Stimulated activated naive CD8-positive, alpha-beta T cell treated with anti-CD3 and anti-CD28 coated beads, Interleukin-15, Interleukin-2, amounts not matched to agents 100 U/mL and 50 U/mL, for 24 hours (primary cell): ENCODE results near the gene EFCAB6.

Experiments used
- ATAC-seq: fragments of 150-1000 bp; cut with Tn5 transposase; one replicate; pipeline ENCODE4 v1.10.0; 2021
- DNase-seq: peaks from one replicate; pipeline ENCODE4 v3.0.0; 2021

Gene EFCAB6

DNA sequence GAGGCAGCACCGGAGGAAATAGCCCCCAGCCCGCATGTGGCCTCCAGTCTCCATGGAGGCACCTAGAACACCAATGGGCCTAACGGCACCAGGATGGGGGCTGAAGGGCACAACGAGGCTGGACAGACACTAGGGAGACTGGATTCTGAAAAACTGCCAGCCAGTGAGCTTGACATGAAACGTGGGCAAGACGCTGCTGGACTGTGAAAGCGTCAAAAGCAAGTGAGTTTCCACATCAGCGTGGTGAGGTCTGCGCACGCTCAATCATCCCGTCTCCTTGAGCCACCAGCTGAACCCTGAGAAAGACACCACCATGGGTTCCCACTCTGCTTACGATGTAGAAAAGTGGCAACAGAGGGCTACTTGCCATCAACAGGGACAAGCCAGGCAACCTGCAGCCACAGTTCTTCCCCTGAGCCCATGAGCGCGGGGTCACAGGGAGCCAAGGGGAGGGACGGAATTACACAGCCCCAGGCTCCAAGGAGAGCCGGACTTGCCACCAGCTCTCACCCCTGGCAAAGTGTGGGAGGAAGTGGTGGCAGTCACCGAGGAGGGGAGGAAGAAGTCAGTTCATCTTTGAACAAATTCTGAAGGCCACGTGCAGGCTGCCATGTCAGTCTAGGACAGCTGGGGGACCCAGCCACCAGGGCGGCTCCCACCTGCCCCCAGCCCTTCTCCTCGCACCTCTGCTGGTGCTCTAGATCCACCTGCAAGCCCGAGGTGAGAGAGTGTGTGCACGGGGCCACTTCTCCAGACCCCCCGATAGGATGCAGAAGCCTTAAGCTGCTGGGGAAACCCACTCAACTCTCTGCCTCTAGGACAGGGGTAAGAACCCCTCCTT, 269.2 kb downstream of the EFCAB6 start:
- DNase-seq = no peak
- no peak for ATAC-seq

DNA sequence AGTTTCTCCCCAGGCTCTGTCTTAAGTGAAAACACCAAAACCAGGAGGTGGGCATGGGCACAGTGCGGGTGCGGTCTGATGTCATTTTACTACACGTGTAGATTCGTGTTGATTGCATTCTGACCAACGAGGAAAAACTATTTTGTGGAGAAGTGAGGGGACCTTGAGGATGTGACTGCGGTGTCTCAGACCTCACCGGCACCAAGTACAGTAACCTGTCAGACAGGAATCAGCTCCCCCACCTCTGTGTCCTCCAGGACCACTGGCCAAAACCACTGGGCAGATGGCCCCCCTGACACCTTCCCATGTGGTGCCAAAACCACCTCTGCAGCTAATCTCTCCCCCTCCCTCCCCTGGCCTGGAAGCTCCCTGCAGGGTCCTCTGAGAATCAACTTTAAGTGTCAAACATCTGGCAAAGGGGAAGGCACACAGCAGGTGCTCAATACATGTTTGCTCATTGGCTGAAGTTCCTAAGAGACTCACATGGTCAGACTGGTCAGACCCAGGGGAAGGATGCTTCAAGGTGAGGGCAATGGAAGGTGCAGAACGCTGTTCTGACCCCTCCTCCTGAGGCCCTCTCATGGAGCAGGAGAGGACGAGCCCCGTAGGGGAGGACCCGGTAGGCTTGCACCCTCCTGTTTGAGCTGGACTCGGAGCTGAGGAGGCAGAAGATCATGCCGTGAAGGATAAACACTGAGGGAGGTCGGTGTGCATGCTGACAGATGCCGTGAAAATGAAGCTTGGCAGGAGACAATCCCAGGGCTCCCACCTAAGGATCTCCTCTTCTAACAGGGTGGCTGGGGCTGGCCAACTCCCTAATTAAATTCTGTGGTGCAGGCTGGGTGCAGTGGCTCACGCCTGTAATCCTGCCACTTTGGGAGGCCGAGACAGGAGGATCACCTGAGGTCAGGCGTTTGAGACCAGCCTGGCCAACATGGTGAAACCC, 270.4 kb downstream of the EFCAB6 start:
- ATAC-seq = no peak
- DNase-seq = no peak

DNA sequence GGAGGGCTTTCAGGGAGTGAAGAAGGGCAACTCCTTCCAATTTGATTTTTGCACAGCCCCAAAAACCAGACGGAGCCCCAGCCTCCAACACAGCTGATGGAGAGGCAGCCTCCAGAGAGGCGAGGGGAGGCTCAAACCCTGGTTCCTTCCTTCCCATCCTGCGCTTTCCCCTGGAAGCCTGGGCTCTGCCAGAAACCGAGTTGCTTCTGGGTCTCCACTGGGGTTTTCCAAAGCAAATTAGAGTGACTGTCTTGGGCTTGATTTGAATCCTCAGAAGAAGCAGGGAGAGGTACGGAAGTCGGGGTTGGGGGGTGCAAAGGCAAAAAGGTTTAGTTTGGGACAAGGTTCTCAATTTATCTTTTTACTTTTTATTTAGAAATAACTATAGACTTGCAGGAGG, 271.1 kb downstream of the EFCAB6 start:
- DNase-seq = no peak
- no peak for ATAC-seq

DNA sequence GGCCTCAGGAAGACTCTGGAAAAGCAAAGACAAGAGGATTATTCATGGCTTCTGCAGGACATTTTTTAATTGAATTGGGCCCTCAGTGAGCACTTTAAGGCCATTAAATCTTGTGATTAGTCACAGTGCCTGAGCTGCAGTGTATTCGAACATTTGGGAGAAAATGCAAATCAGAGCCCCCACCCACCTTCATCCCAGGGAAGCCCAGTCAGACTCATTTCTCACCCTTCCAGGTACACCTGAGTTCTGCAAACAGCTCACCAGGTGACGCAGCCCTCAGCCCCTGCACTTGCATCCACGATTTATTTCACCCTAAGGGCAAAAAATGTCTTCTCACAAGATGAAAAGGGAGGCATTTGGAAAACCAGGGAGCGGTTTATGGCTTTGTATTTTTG, 271.6 kb downstream of the EFCAB6 start:
- ATAC-seq = no peak

DNA sequence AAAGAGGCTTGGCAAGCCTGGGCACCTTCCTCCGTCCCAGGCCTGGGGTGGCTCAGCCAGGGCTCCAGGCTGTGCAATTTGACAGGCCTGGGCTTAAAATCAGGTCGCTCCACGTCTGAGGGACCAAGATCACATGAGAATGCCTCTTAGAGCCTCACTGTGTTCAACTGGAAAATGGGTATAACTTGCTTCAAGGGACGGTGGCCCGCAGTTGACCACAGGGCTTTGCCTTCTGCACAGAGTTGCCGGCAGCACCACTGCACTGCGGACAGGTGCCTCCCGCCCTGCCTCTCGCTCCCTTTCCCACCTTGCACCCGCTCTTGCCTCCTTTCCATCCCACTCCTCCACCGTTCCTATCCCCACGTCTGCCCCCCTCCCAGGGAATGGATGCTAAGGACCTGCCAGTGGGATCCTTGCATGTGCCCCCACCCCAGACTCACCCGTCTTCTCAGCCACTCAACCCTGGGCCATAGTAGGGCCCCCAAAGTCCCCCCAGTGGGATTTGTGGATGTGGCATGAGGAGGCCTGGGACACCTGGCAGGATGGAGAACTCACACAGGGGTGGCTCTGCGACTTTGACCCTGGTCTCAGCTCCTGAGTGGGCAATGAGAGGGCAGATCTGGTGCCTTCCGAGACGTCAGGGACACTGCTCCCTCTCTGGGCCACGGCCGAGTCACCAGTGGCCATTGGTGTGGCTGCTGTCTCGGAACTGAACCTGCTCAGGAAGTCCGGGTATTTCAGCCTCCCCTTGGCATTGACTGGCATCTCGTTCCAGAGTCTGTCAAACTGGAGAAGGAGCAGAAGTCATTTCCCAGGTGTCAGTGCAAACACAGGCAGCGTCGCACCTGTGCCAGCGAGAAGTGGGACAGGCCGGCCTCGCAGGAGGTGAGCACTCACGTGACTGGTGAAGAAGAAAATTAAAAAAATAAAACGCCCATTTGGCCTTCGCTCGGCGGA, 272.3 kb downstream of the EFCAB6 start:
- DNase-seq (no peak), ATAC-seq (no peak)

More for the DNA sequence above, 271.6 kb downstream of the EFCAB6 start:
- no peak for DNase-seq

DNA sequence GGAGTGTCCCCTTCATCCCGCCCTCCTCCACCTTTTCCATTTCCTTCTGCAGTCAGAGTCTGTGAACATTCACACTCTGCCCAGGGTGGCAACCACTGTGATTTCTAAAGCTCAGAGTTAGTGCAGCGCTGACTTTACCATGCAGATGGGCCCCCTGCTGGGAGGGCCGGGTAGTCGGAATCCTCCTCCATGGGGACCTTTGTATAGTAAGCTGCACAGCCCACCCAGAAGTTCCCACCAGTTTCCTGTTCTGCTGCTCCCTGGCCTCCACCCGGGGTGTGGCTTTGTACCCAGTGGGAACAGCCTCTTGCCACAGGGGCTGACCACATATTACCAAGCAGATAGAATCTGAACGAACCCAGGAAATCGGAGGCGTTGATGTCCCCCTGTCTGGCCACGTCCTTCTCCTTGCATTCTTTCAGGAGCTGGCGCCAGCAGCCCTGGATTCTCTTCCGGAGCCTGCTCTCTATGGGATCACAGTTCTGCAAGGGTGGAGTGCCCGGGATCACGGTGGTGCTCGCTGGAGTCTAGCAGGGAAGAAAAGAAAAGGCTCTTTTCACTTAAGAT, 275.0 kb downstream of the EFCAB6 start:
- ATAC-seq = no peak

DNA sequence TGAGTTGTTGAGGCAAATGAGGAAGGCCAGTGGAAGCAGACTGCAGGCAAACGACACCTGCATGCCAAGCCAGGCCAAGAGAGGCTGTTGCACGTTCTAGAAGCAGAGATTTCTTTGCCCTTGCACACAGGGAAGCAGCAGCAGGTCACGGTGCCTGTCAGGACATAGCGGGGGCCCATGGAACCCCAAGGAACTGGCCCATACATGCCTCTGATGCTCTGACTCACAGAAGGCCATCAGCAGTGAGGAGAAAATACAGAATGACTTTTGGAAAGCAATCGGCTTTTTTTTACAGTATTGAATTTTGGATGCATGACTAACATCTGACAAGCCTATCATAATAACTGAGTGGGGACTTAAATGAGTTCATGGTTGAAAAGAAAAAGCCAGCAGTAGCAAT, 276.4 kb downstream of the EFCAB6 start:
- no peak for ATAC-seq
- no peak for DNase-seq

More for the DNA sequence above, 275.0 kb downstream of the EFCAB6 start:
- DNase-seq = no peak

DNA sequence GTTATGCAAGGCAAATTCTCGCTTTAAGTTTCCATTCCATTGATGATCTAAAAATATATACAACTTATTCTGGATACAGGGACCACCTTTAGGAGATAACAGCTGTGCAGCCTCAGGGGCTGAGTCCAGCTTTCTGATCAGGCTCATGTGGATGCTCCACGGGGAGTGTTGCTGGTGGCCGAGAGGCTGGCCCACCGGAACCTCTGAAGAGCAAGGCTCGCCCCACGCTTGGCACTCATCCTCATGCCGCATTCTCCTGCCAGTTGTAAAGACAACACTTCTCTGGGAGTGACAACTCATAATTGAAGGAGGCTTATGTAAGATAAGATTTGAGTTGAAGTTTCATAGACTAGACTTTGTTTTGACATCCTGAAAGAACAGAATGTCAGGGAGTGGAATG, 276.8 kb downstream of the EFCAB6 start:
- ATAC-seq = no peak
- no peak for DNase-seq

DNA sequence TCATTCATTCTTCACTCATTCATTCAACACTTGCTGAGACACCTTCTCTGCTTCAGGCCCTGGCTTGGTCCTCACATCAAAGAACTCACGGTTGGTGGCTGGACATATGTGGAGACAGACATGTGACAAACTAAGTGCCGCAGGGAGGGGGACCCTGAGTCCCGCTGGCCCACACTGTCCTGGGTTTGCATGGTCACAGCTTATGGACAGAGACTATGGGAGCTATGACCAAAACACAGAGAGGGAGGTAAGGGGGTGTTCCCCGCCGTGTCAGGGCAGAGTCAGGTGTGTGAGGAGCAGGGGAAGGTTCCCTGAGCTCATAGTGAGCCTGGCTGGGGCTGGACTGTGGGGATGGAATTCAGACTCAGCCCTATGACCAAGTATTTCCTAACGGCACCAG, 277.2 kb downstream of the EFCAB6 start:
- DNase-seq (no peak), ATAC-seq (no peak)

DNA sequence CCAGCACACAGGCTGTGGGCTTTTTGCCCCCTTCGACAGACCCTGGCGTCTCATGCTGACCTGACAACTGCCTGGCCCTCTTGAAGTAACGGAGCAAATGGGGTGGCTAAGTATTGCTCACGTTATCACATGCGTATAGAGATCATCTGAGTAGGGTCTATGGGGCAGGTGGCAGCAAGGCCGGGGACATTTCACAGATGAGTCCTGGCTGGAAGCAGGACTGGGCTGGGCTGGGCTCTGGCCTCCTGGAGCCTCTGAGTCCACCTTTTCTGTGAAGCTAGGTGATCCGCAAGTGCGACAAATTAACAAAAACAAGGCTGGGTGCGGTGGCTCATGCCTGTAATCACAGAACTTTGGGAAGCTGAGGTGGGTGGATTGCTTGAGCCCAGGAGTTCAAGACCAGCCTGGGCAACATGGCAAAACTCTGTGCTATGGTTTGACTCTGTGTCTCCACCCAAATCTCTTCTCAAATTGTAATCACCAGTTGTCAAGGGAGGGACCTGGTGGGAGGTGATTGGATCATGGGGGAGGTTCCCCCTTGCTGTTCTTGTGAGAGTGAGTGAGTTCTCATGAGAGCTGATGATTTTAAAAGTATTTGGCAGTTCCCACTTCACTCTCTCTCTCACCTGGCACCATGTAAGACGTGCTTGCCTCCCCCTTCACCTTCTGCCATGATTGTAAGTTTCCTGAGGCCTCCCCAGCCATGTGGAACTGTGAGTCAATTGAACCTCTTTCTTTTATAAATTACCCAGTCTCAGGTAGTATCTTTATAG, 278.3 kb downstream of the EFCAB6 start:
- DNase-seq = no peak
- ATAC-seq = no peak

DNA sequence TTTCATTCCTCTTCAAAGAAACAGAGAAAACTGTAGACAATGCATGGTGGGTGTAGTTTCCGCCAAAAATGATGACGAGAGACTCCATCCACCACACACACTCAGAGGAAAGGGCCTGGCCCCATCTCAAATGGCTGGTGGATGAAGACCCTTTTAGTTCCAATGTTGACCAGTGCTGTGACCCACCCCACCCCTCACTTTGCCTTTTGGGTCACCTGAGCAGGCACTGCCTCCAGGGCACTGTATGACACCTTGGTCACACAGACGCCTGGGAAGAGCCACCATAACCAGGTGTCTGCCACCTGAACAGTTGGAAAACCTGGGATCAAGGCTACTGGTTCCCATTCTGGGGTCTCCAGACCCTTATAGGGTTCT, 279.0 kb downstream of the EFCAB6 start:
- no peak for DNase-seq

DNA sequence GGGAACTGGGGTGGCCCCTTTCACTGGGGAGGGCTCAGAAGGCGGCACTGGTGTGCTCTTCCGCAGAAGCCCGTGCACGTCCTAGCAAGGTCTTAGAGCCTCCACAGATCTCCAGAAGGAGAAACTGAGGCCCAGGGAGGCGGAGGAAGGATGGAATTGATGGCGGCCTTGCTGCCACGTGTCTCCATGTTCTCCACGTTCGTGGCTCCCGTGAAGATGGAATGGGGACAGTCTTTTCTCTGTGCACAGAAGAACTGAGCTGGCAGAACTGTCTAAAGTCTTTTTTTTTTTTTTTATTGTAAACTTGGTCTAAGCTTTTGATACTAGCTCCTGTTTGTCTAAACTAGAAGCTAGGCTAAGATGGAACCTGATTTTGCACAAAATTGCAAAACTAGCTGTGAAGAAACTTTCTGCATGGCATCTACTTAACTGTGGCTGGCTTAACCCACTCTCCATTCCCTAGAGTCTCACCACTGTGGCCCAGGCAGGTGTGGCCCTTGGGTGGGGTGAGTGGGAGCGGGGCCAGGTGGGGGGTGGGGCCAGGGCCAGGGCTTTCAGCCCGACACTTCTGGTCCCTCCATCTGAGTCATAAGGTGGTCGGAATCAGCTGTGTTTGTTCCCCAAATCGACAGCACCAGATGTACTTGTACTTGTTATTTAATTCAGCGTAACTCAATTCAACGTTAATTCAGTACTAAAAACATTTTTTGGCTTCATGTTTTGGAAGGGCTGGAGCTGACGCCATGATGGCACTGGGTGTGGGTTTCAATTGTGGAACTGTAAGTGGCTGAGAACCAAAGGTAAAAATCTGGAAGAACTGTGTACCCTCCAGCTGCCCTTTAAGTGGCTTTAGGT, 279.6 kb downstream of the EFCAB6 start:
- no peak for ATAC-seq
- no peak for DNase-seq

More for the DNA sequence above, 279.0 kb downstream of the EFCAB6 start:
- ATAC-seq = no peak

DNA sequence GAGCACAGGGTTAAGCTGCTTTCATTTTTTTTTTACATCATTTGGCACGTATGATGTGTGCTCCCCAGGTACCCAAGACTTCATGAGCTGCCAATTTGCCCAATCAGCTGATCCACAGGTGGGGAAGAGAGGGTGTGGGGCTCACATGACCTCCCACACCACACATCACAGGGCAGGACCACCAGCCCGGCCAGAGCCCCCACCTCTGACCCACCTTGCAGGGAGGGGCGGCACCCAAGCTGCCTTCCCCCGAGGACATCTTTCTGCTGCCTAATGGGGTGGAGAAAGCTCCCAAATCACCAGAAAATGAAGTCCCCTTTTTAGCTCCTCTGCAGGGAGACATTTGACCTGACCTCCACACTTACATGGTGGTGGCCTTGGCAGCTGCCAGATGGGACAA, 280.5 kb downstream of the EFCAB6 start:
- DNase-seq (no peak), ATAC-seq (no peak)

DNA sequence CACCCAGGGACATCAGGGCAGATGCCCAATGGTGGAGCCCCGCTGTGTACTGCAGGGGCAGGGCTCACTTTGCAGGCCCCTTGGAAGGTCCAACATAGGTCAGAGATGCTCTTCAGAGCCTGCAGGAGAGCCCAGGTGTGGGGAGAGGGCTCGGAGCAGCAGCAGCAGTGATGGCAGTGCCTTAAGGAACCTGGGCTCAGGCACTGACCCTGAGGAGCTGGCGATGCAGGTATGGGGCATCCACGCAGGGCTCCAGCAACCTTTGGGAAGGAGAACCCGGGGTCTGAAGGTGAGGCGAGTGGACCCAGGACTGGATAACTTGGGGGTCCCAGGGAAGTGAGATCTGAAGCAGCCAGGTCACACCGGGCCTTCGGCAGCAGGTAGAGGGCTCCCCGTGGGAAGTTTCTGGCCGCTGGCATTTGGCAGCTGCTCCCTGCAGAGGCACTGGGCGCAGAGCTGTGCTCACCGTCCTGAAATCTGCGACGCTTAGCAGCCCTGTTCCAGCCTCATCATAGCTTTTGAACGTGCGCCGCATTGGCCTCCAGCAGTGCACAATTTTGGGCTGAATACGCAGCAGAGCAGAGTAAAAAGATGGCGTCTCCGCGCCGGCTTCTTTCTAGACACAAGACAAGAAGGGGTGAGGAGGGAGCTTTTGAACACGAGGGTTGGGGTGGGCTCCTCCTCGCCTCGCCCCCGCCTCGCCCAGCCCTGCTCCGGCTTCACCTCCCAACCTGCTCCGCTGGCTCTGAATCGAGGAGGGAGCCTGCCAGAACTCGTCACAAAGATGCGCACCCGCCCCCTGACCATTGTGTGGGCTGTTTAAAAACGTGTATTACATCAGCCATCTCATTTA, 281.5 kb downstream of the EFCAB6 start:
- no peak for DNase-seq
- no peak for ATAC-seq

DNA sequence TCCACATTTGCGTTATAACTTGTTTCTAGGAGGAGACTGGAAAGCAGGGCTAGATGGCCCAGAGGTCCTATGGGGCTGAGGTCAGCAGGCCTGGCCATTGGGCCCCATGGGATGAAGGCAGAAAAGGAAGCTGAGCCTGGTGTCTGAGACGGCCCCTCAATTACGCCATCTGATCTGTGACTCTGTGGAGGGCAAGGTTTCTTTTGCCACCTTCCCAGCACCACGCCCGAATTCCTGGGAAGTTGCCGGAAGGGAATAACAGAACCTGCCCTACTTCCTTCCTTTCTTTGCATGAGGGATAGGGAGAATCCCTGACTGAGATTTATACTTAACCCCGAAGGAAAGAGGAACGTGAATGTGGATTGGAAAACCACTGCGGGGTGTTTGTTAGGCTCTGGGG, 282.2 kb downstream of the EFCAB6 start:
- DNase-seq (no peak), ATAC-seq (no peak)

DNA sequence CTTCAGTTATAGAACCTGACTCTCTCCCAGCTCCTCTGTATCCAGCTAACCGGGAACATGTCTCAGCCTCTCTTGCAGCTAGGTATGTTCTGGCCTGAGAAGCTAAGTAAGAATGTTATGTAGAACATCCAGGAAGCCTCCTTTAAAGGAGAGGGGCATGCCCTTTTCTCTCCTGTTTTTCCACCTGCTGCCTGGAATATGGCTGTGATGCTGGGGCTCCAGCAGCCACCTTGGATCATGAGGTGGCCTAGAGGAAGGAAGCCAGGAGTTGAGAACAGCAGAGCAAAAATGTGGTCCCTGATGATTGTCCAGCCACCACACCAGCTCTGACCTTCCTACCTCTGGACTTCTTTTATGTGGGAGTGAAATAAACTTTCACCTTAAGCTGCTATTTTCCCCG, 282.6 kb downstream of the EFCAB6 start:
- no peak for ATAC-seq
- no peak for DNase-seq

DNA sequence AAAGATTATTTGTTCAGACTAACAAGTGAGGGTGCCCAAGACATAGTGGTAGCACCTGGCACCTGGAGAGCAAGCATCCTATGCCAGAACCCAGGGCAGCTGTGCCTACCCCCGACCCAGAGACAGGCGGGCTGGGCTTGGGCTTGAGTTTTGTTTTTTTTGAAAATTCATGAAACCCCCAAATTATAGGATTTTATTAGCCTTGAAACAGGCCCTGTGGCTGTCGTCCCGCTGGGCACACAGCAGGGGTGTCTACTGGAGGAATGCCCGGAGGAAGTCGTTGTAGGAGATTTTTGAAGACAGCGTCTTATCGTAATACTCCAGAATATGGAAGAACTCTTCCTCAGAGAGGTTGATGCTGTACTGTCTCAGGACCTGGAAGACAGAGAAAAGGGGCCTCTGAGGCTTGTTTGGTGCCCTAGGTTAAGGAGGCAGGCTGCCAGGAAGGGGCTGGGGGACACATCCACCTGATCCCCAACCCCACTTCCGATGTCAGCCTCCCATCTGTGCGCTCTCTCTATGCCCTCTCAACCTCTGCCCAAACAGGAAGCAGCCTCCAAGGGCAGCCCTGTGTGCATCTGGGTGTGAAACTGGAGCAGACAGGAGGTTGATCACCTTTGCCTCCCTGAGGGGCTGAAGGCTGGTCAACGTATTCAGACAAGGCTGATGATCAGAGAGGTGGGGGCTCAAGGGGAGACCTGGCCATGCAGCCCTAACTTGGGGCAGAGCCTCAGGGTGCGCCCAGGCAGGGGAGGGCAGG, 283.3 kb downstream of the EFCAB6 start:
- DNase-seq = no peak
- no peak for ATAC-seq

DNA sequence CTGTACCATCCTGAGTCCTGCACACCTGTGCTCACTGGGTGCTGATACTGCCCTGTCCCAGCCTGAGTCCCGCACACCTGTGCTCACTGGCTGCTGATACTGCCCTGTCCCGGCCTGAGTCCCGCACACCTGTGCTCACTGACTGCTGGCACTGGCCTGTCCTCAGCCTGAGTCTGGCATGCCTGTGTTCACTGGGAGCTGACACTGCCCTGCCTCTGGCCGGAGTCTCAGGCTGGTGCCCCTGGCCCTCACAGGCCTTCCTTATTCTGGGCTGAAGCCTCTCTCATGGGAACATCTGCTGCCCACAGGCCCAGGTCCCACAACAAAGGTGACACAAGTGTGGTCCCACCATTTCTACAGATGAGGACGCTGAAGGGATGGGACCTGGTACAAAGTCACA, 285.2 kb downstream of the EFCAB6 start:
- no peak for DNase-seq
- no peak for ATAC-seq
